H9 (cell line): ENCODE data around the gene FANCC. TPM values are rescaled to one million over a fixed set of nuclear protein-coding genes. Genes with fewer than 3 reads are reported as not detected.
A peak's percentile ranks its signal among the peaks of the same experiment; 100 is the strongest.

ENCODE experiments used
- DNase-seq: peaks from one replicate; pipeline ENCODE4 v3.0.0-alpha.2; 2017
- H2AFZ ChIP-seq: one replicate; pipeline ENCODE4 v1.6.1; 2013; ENCODE audit warnings: mild to moderate bottlenecking, low read length, control low read depth, moderate library complexity
- H2AK5ac ChIP-seq: 2 replicates; pipeline ENCODE4 v1.6.1; 2013; ENCODE audit warnings: low read length, control low read depth, mixed read lengths; ENCODE audit not compliant: insufficient read length
- H2BK120ac ChIP-seq: one replicate; pipeline ENCODE4 v1.6.1; 2013; ENCODE audit warnings: low read depth, mild to moderate bottlenecking, low read length, control low read depth, inconsistent platforms; ENCODE audit not compliant: poor library complexity, severe bottlenecking
- H2BK12ac ChIP-seq: 2 replicates; pipeline ENCODE4 v1.6.1; 2013; ENCODE audit warnings: low read length, control low read depth, mixed read lengths, low read depth; ENCODE audit not compliant: insufficient read length
- H2BK15ac ChIP-seq: 2 replicates; pipeline ENCODE4 v1.6.1; 2013; ENCODE audit warnings: low read depth, low read length, control low read depth
- H2BK20ac ChIP-seq: one replicate; pipeline ENCODE4 v1.6.1; 2013; ENCODE audit warnings: low read depth, mild to moderate bottlenecking, low read length, control low read depth, inconsistent platforms; ENCODE audit not compliant: poor library complexity, severe bottlenecking
- H2BK5ac ChIP-seq: 2 replicates; pipeline ENCODE4 v1.6.1; 2013; ENCODE audit warnings: low read length, control low read depth, mixed read lengths; ENCODE audit not compliant: insufficient read length
- H3K14ac ChIP-seq: 2 replicates; pipeline ENCODE4 v1.6.1; 2013; ENCODE audit warnings: low read length, control low read depth; ENCODE audit not compliant: insufficient read depth
- H3K18ac ChIP-seq: 2 replicates; pipeline ENCODE4 v1.6.1; 2013; ENCODE audit warnings: low read depth, mild to moderate bottlenecking, mixed read lengths, low read length, control low read depth; ENCODE audit not compliant: insufficient read length
- H3K23ac ChIP-seq: 2 replicates; pipeline ENCODE4 v1.6.1; 2013; ENCODE audit warnings: low read length, control low read depth, mixed read lengths, low read depth; ENCODE audit not compliant: insufficient read length
- H3K23me2 ChIP-seq: 2 replicates; pipeline ENCODE4 v1.6.1; 2013; ENCODE audit warnings: low read depth, mild to moderate bottlenecking, mixed read lengths, low read length, control low read depth; ENCODE audit not compliant: insufficient read length, poor library complexity, severe bottlenecking
- H3K27ac ChIP-seq: 2 replicates; pipeline ENCODE4 v1.5.1; 2013; ENCODE audit warnings: low read length, control low read depth, mixed read lengths, low read depth; ENCODE audit not compliant: insufficient read length
- H3K27me3 ChIP-seq: 2 replicates; pipeline ENCODE4 v1.6.1; 2013; ENCODE audit warnings: low read length, control low read depth, inconsistent platforms; ENCODE audit not compliant: insufficient read depth
- H3K4ac ChIP-seq: 2 replicates; pipeline ENCODE4 v1.6.1; 2013; ENCODE audit warnings: low read depth, mild to moderate bottlenecking, control low read depth, inconsistent platforms, low read length, moderate library complexity
- H3K4me1 ChIP-seq: 2 replicates; pipeline ENCODE4 v1.6.1; 2013; ENCODE audit warnings: low read length, control low read depth, inconsistent platforms; ENCODE audit not compliant: insufficient read depth
- H3K4me2 ChIP-seq: 2 replicates; pipeline ENCODE4 v1.6.1; 2013; ENCODE audit warnings: low read length, control low read depth, mixed read lengths; ENCODE audit not compliant: insufficient read length, insufficient read depth
- H3K56ac ChIP-seq: 2 replicates; pipeline ENCODE4 v1.6.1; 2013; ENCODE audit warnings: low read depth, mild to moderate bottlenecking, mixed read lengths, low read length, control low read depth; ENCODE audit not compliant: insufficient read length
- H3K79me1 ChIP-seq: 2 replicates; pipeline ENCODE4 v1.6.1; 2013; ENCODE audit warnings: low read depth, mild to moderate bottlenecking, moderate library complexity, low read length, control low read depth, inconsistent platforms; ENCODE audit not compliant: insufficient read depth, poor library complexity, severe bottlenecking
- H3K79me2 ChIP-seq: 2 replicates; pipeline ENCODE4 v1.6.1; 2013; ENCODE audit warnings: low read length, control low read depth, inconsistent platforms; ENCODE audit not compliant: insufficient read depth
- H3K9ac ChIP-seq: 2 replicates; pipeline ENCODE4 v1.6.1; 2013; ENCODE audit warnings: low read length, control low read depth, mixed read lengths; ENCODE audit not compliant: insufficient read length; ENCODE audit errors: extremely low read depth
- H3K9me3 ChIP-seq: one replicate; pipeline ENCODE4 v1.6.1; 2013; ENCODE audit warnings: low read depth, low read length, inconsistent platforms; ENCODE audit not compliant: control insufficient read depth
- H3T11ph ChIP-seq: one replicate; pipeline ENCODE4 v1.6.1; 2013; ENCODE audit warnings: mild to moderate bottlenecking, low read length, control low read depth, inconsistent platforms
- H4K20me1 ChIP-seq: one replicate; pipeline ENCODE4 v1.6.1; 2013; ENCODE audit not compliant: control insufficient read depth, insufficient read length, insufficient read depth
- H4K5ac ChIP-seq: 2 replicates; pipeline ENCODE4 v1.6.1; 2013; ENCODE audit warnings: low read depth, mild to moderate bottlenecking, mixed read lengths, low read length, control low read depth; ENCODE audit not compliant: insufficient read length
- H4K8ac ChIP-seq: replicated peaks from 2 replicates; pipeline ENCODE4 v1.6.1; 2013; ENCODE audit warnings: low read length, control low read depth, mixed read lengths, low read depth; ENCODE audit not compliant: insufficient read length
- H4K91ac ChIP-seq: 2 replicates; pipeline ENCODE4 v1.6.1; 2013; ENCODE audit warnings: low read depth, mild to moderate bottlenecking, moderate library complexity, mixed read lengths, low read length, control low read depth; ENCODE audit not compliant: insufficient read length
- H3K27ac Mint-ChIP-seq, 3 experiments: 2 replicates in 2 of 3; 3 replicates in 1 of 3; pipeline ENCODE4 v1.8.0; 2020 to 2021; ENCODE audit warnings: mixed read lengths in 3 of 3, mild to moderate bottlenecking in 1 of 3, moderate library complexity in 1 of 3
- H3K27me3 Mint-ChIP-seq: 2 replicates; pipeline ENCODE4 v1.8.0; 2021; ENCODE audit warnings: low read depth, mild to moderate bottlenecking, moderate library complexity, mixed read lengths
- H3K36me3 Mint-ChIP-seq, 3 experiments: 2 replicates in 2 of 3; 3 replicates in 1 of 3; pipeline ENCODE4 v1.8.0; 2020 to 2021; ENCODE audit warnings: low read depth in 3 of 3, mixed read lengths in 3 of 3; ENCODE audit not compliant: insufficient read depth in 1 of 3
- H3K4me1 Mint-ChIP-seq, 2 experiments: 2 replicates each; pipeline ENCODE4 v1.8.0; 2020; ENCODE audit warnings: mixed read lengths in 2 of 2
- H3K4me3 Mint-ChIP-seq, 2 experiments: 2 replicates in 1 of 2; 3 replicates in 1 of 2; pipeline ENCODE4 v1.8.0; 2020 to 2021; ENCODE audit warnings: mild to moderate bottlenecking in 2 of 2, mixed read lengths in 2 of 2, moderate library complexity in 1 of 2
- H3K9me3 Mint-ChIP-seq, 2 experiments: 2 replicates in 1 of 2; 3 replicates in 1 of 2; pipeline ENCODE4 v1.8.0; 2020; ENCODE audit warnings: mild to moderate bottlenecking in 2 of 2, mixed read lengths in 2 of 2, moderate library complexity in 1 of 2
- CTCF ChIP-seq: fragments of 200-600 bp; sonication (generic); conservative IDR thresholded peaks from 3 replicates; pipeline ENCODE4 v1.8.0; 2021; ENCODE audit warnings: antibody characterized with exemption, mild to moderate bottlenecking
- WGBS: extraction: QIAGEN DNeasy Blood & Tissue Kit; methylation state at CpG from one replicate; pipeline ENCODE4 v1.1.7; 2013; ENCODE audit warnings: missing lambda C conversion rate, low lambda C conversion rate, mixed read lengths; ENCODE audit not compliant: insufficient read length; ENCODE audit errors: extremely low coverage; 5-methylcytosine and 5-hydroxymethylcytosine counted together
- total RNA-seq: library from RNA; stranded (reverse); gene quantifications from 2 replicates; pipeline ENCODE4 v1.2.1, GENCODE V29; 2021

The FANCC gene
- total RNA-seq, 1 experiment from 2014 or later = 14.6 TPM

GRCh38 chr9:95360866-95361265 is 43.4 kb upstream of the FANCC start:
- Histone ChIP-seq H3K79me1 (no peaks in the 10 kb centered on the region), H4K20me1 (no peaks in the 10 kb centered on the region), H3K79me2 (no peaks in the 10 kb centered on the region), H3K14ac (no peak overlapping the region), H4K5ac (no peak overlapping the region), H2BK20ac (no peak overlapping the region), H3K4ac (no peak overlapping the region), H3K23me2 (no peaks in the 10 kb centered on the region), H3T11ph (no peak overlapping the region), H4K8ac (no peak overlapping the region), H3K27me3 (no peaks in the 10 kb centered on the region), H4K91ac (no peak overlapping the region), H2AFZ (no peak overlapping the region), H2BK12ac (no peak overlapping the region), H3K4me2 (no peak overlapping the region), H2BK15ac (no peak overlapping the region), H3K9me3 (no peaks in the 10 kb centered on the region), H3K27ac (no peak overlapping the region), H3K23ac (no peak overlapping the region), H2BK120ac (no peak overlapping the region), H3K18ac (no peak overlapping the region), H3K56ac (no peak overlapping the region), H3K4me1 (no peaks in the 10 kb centered on the region; the same call in 1 of the 2 replicates), H2BK5ac (no peak overlapping the region), H2AK5ac (no peak overlapping the region), H3K9ac (no peak overlapping the region)
- Mint-ChIP-seq H3K4me3 (no peak overlapping the region), H3K36me3 (no peaks in the 10 kb centered on the region), H3K27me3 (peaks cover 9% of the 10 kb centered on the region), H3K9me3 (no peaks in the 10 kb centered on the region), H3K27ac (peak overlapping the region in 1 of 3 experiments; percentile 35; a peak in 2 of 7 replicates), H3K4me1 (peaks cover 15 to 18% of the 10 kb centered on the region in 2 experiments)
- DNase-seq = peak; percentile 33
- no CpG with 5 or more reads among the region's 8 CpGs for WGBS
- TF ChIP-seq CTCF = no peak
